ENCODE results near the gene STK39.

- TF ChIP-seq, protein P1, sequence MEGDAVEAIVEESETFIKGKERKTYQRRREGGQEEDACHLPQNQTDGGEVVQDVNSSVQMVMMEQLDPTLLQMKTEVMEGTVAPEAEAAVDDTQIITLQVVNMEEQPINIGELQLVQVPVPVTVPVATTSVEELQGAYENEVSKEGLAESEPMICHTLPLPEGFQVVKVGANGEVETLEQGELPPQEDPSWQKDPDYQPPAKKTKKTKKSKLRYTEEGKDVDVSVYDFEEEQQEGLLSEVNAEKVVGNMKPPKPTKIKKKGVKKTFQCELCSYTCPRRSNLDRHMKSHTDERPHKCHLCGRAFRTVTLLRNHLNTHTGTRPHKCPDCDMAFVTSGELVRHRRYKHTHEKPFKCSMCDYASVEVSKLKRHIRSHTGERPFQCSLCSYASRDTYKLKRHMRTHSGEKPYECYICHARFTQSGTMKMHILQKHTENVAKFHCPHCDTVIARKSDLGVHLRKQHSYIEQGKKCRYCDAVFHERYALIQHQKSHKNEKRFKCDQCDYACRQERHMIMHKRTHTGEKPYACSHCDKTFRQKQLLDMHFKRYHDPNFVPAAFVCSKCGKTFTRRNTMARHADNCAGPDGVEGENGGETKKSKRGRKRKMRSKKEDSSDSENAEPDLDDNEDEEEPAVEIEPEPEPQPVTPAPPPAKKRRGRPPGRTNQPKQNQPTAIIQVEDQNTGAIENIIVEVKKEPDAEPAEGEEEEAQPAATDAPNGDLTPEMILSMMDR (conservative IDR thresholded peaks at IDR 0.05; ENCODE audit: low read depth, low read length): no peak
- no peak for TF ChIP-seq EZH2 (IDR thresholded peaks at IDR 0.05; ENCODE audit: borderline replicate concordance, low read depth, low read length, poor library complexity, severe bottlenecking)
These were observed 241.8 kb downstream of the STK39 start for GRCh38 chr2:168005586-168005985.

Measured in A673 (cell line).